Measurements from ENCODE around the gene GATB.

Gene GATB

GRCh38 chr4:151777471-151777870 is 16.7 kb upstream of the GATB start:
- H3K4me3 ChIP-seq = no peak overlapping the region
- H3K27ac ChIP-seq = no peak overlapping the region
- no peak for DNase-seq (ENCODE audit: low read depth, low spot score)
- TF ChIP-seq POLR2AphosphoS5 (IDR thresholded peaks at IDR 0.05; ENCODE audit: borderline replicate concordance, low read depth, low read length) = no peak
- no peak for TF ChIP-seq FOXP2 (optimal IDR thresholded peaks at IDR 0.05; ENCODE audit: control extremely low read depth, extremely low read length, insufficient read depth)
- no peak for TF ChIP-seq EZH2 (IDR thresholded peaks at IDR 0.05)
- H3K9ac ChIP-seq (ENCODE audit: insufficient read length) = no peak overlapping the region
- no peaks in the 10 kb centered on the region for H3K9me3 ChIP-seq (ENCODE audit: low read depth, low read length)
- no peaks in the 10 kb centered on the region for H3K36me3 ChIP-seq (ENCODE audit: insufficient read depth, low read length)

DNA sequence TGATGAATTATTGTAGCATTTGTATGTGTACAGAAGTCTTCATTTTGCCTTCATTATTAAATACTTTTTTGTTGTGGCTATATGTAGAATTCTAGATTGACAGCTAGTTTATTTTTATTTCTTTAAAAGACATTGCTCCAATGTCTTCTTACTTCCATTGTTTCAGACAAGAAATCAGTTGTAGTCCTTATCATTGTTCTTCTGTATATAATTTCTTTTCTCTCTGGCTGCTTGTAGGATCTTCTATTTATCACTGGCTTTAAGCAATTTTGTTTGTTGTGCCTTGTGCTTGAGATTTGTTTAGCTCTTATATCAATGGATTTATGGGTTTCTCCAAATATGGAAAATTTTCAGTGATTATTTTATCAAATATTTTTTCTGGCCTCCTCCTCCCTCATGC is 13.5 kb upstream of the GATB start:
- Histone ChIP-seq H3K27ac (no peak overlapping the region), H3K4me3 (no peak overlapping the region), H3K9ac (ENCODE audit: insufficient read length) (no peak overlapping the region), H3K36me3 (ENCODE audit: insufficient read depth, low read length) (no peaks in the 10 kb centered on the region), H3K9me3 (ENCODE audit: low read depth, low read length) (no peaks in the 10 kb centered on the region)
- TF ChIP-seq FOXP2 (optimal IDR thresholded peaks at IDR 0.05; ENCODE audit: control extremely low read depth, extremely low read length, insufficient read depth) = no peak
- DNase-seq (ENCODE audit: low read depth, low spot score) = no peak

GRCh38 chr4:151772274-151772673 is 11.5 kb upstream of the GATB start:
- Histone ChIP-seq H3K9me3 (ENCODE audit: low read depth, low read length) (no peaks in the 10 kb centered on the region; the same call in 1 of the 2 replicates), H3K9ac (ENCODE audit: insufficient read length) (no peak overlapping the region), H3K36me3 (ENCODE audit: insufficient read depth, low read length) (no peaks in the 10 kb centered on the region), H3K27ac (no peak overlapping the region), H3K4me3 (no peak overlapping the region)
- no peak for DNase-seq (ENCODE audit: low read depth, low spot score)
- TF ChIP-seq FOXP2 (optimal IDR thresholded peaks at IDR 0.05; ENCODE audit: control extremely low read depth, extremely low read length, insufficient read depth) (no peak), EZH2 (IDR thresholded peaks at IDR 0.05) (no peak), POLR2AphosphoS5 (IDR thresholded peaks at IDR 0.05; ENCODE audit: borderline replicate concordance, low read depth, low read length) (no peak)

DNA sequence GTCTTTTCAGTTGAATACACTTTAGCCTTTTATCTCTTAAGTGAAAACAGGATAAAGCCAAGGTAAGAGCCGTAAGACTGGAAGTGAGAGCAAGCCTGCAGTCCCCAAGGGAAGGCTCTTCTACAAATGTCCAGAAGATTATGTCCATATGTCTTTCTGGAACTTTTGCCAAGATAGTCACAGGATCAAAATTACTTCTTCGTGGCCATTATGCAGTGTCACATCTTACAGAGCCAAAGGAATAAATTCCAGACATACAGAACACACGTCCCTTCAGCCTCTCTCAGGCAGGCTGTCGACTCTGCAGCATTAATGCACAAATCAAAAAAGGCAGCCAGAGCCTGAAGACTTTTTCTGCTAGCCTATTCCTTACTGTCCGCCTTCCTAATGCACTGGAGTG is 10.9 kb upstream of the GATB start:
- DNase-seq (ENCODE audit: low read depth, low spot score) = no peak
- H3K4me3 ChIP-seq = no peak overlapping the region
- H3K36me3 ChIP-seq (ENCODE audit: insufficient read depth, low read length) = no peaks in the 10 kb centered on the region
- H3K9ac ChIP-seq (ENCODE audit: insufficient read length) = no peak overlapping the region
- H3K27ac ChIP-seq = no peak overlapping the region
- TF ChIP-seq FOXP2 (optimal IDR thresholded peaks at IDR 0.05; ENCODE audit: control extremely low read depth, extremely low read length, insufficient read depth) = no peak
- TF ChIP-seq EZH2 (IDR thresholded peaks at IDR 0.05) = no peak
- TF ChIP-seq POLR2AphosphoS5 (IDR thresholded peaks at IDR 0.05; ENCODE audit: borderline replicate concordance, low read depth, low read length) = no peak
- H3K9me3 ChIP-seq (ENCODE audit: low read depth, low read length) = no peaks in the 10 kb centered on the region; the same call in 1 of the 2 replicates

DNA sequence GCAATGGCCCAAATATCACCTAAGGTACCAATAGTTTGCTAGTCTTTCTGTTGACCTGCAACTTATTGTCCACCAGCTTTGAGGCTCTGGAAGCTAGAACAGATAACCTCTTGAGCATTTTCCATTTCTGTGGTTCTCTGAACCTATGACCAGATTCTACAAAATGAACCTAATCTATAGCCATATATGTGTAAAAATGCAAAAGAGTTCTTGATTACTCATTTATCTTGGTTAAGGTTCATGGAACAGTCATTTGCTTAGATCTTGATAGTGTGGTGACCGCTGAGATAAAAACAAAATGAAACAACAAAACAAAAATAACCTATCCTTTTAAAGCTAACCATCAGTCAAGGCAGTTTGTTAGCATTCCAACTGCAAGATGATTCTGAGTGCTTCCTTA is 9.3 kb upstream of the GATB start:
- H3K36me3 ChIP-seq (ENCODE audit: insufficient read depth, low read length) = no peaks in the 10 kb centered on the region
- no peak overlapping the region for H3K4me3 ChIP-seq
- no peak for TF ChIP-seq POLR2AphosphoS5 (IDR thresholded peaks at IDR 0.05; ENCODE audit: borderline replicate concordance, low read depth, low read length)
- no peak for TF ChIP-seq FOXP2 (optimal IDR thresholded peaks at IDR 0.05; ENCODE audit: control extremely low read depth, extremely low read length, insufficient read depth)
- TF ChIP-seq EZH2 (IDR thresholded peaks at IDR 0.05) = no peak
- no peak overlapping the region for H3K9ac ChIP-seq (ENCODE audit: insufficient read length)
- DNase-seq (ENCODE audit: low read depth, low spot score) = no peak
- no peak overlapping the region for H3K27ac ChIP-seq
- no peaks in the 10 kb centered on the region; the same call in 1 of the 2 replicates for H3K9me3 ChIP-seq (ENCODE audit: low read depth, low read length)

DNA sequence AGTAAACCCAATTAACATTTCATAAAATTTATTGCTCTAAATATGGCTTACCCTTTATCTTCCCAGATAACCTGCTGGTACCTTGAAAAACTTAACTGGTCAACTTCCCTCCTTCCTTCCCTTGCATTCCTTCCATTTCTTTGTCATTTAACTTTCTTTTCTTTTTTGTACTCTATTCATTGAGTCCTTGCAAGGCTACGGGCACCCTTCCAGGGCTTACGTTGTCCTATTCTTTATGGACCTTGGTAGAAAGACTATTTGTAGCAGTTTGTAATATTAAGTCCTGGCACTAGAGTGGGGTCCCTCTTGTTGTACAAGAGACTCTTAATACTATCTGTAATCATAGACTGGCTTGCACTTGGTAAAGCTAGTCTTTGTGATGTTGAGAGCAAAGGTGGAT is 8.0 kb upstream of the GATB start:
- no peaks in the 10 kb centered on the region for H3K36me3 ChIP-seq (ENCODE audit: insufficient read depth, low read length)
- no peak overlapping the region for H3K4me3 ChIP-seq
- H3K9me3 ChIP-seq (ENCODE audit: low read depth, low read length) = no peaks in the 10 kb centered on the region; the same call in 1 of the 2 replicates
- no peak for DNase-seq (ENCODE audit: low read depth, low spot score)
- H3K9ac ChIP-seq (ENCODE audit: insufficient read length) = no peak overlapping the region
- TF ChIP-seq EZH2 (IDR thresholded peaks at IDR 0.05) = no peak
- TF ChIP-seq POLR2AphosphoS5 (IDR thresholded peaks at IDR 0.05; ENCODE audit: borderline replicate concordance, low read depth, low read length) = no peak
- no peak for TF ChIP-seq FOXP2 (optimal IDR thresholded peaks at IDR 0.05; ENCODE audit: control extremely low read depth, extremely low read length, insufficient read depth)
- H3K27ac ChIP-seq = no peak overlapping the region

DNA sequence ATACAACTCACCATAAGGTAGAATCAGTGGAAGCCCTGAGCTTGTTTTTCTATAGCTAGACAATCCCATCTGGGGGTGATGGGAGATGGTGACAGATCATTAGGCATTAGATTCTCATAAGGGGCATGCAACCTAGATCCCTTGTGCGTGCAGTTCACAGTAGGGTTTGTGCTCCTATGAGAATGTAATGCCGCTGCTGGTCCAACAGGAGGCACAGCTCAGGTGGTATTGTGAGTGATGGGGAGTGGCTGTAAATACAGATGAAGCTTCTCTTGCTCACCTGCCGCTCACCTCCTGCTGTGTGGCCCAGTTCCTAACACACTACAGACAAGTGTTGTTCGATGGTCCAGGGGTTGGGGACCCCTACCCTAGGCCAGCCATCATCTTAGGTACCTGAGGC is 5.9 kb upstream of the GATB start:
- Histone ChIP-seq H3K9me3 (ENCODE audit: low read depth, low read length) (no peaks in the 10 kb centered on the region; the same call in 1 of the 2 replicates), H3K4me3 (no peak overlapping the region), H3K27ac (no peak overlapping the region), H3K9ac (ENCODE audit: insufficient read length) (no peak overlapping the region), H3K36me3 (ENCODE audit: insufficient read depth, low read length) (no peaks in the 10 kb centered on the region)
- no peak for DNase-seq (ENCODE audit: low read depth, low spot score)
- TF ChIP-seq POLR2AphosphoS5 (IDR thresholded peaks at IDR 0.05; ENCODE audit: borderline replicate concordance, low read depth, low read length) = no peak

GRCh38 chr4:151760002-151760401 is 805 bp downstream of the GATB start:
- peak overlapping the region; percentile 98 for H3K4me3 ChIP-seq
- no peak for DNase-seq (ENCODE audit: low read depth, low spot score)
- no peaks in the 10 kb centered on the region for H3K36me3 ChIP-seq (ENCODE audit: insufficient read depth, low read length)
- no peak for TF ChIP-seq POLR2AphosphoS5 (IDR thresholded peaks at IDR 0.05; ENCODE audit: borderline replicate concordance, low read depth, low read length)
- no peak for TF ChIP-seq FOXP2 (optimal IDR thresholded peaks at IDR 0.05; ENCODE audit: control extremely low read depth, extremely low read length, insufficient read depth)
- no peak for TF ChIP-seq EZH2 (IDR thresholded peaks at IDR 0.05)
- peak overlapping the region; percentile 93 for H3K9ac ChIP-seq (ENCODE audit: insufficient read length)
- H3K9me3 ChIP-seq (ENCODE audit: low read depth, low read length) = no peaks in the 10 kb centered on the region
- H3K27ac ChIP-seq = no peak overlapping the region

DNA sequence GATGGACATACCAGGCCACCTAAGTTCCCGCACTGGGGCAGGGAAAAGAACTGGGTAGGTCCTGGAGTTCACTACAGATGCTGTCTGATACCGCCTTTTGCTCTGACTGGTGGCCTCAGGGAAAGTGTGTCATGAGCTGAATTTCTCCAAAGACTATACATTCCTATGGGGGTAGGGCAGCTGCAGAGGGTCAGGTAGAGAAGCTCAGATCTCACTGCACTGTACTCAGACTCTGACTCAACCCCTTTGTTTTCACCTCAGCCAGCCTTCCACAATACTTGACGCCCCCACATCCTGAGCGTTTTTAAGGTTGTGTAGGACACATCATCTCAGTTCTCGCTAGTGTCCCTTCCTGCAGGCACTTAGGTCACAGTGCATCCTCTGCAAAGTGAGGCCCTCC is 7.8 kb downstream of the GATB start:
- TF ChIP-seq EZH2 (IDR thresholded peaks at IDR 0.05) (no peak), FOXP2 (optimal IDR thresholded peaks at IDR 0.05; ENCODE audit: control extremely low read depth, extremely low read length, insufficient read depth) (no peak), POLR2AphosphoS5 (IDR thresholded peaks at IDR 0.05; ENCODE audit: borderline replicate concordance, low read depth, low read length) (no peak)
- Histone ChIP-seq H3K36me3 (ENCODE audit: insufficient read depth, low read length) (no peaks in the 10 kb centered on the region), H3K27ac (no peak overlapping the region), H3K9ac (ENCODE audit: insufficient read length) (no peak overlapping the region), H3K9me3 (ENCODE audit: low read depth, low read length) (no peaks in the 10 kb centered on the region), H3K4me3 (no peak overlapping the region)
- DNase-seq (ENCODE audit: low read depth, low spot score) = no peak
